HG02852 (cell line): ENCODE data around the gene CNOT3.

ENCODE experiments used
- ATAC-seq: cut with Tn5 transposase; IDR thresholded peaks from one replicate; pipeline ENCODE4 v1.9.1; 2021; ENCODE audit warnings: mild to moderate bottlenecking, moderate library complexity; ENCODE audit not compliant: unreplicated experiment

CNOT3 gene

GRCh38 chr19:54115109-54116063, 22.2 kb upstream of the CNOT3 start, which contains the start of the genes PRPF31 and TFPT:
Gene PRPF31, plus strand, starts transcription at chr19:54115754. Its CDS starts 2,525 bp downstream, at chr19:54118279.
Gene TFPT, minus strand, starts transcription at chr19:54115657. Its CDS starts 388 bp downstream, at chr19:54115269.
- peak; percentile 76 for ATAC-seq

- ATAC-seq: no peak
These were observed 16.3 kb upstream of the CNOT3 start for GRCh38 chr19:54121259-54121658.

GRCh38 chr19:54123682-54124081, 13.9 kb upstream of the CNOT3 start:
- no peak for ATAC-seq

- no peak for ATAC-seq
These were observed 13.2 kb upstream of the CNOT3 start for GRCh38 chr19:54124393-54124792.

- ATAC-seq: no peak
These were observed 11.8 kb upstream of the CNOT3 start for GRCh38 chr19:54125713-54126112.

- ATAC-seq: no peak
These were observed 9.7 kb upstream of the CNOT3 start for GRCh38 chr19:54127688-54128440.

- ATAC-seq: no peak
These were observed 9.2 kb upstream of the CNOT3 start for GRCh38 chr19:54128441-54128725.

GRCh38 chr19:54128796-54129616, 8.6 kb upstream of the CNOT3 start:
- ATAC-seq: no peak

- no peak for ATAC-seq
These were observed 8.0 kb upstream of the CNOT3 start for GRCh38 chr19:54129617-54129996.

- ATAC-seq: no peak
These were observed 4.1 kb upstream of the CNOT3 start for GRCh38 chr19:54133312-54133956.

- ATAC-seq: no peak
These were observed 3.5 kb upstream of the CNOT3 start for GRCh38 chr19:54133957-54134590.

GRCh38 chr19:54136086-54136863, 1.3 kb upstream of the CNOT3 start:
- ATAC-seq: no peak

GRCh38 chr19:54136864-54137698, 481 bp upstream of the CNOT3 start:
- ATAC-seq: peak; percentile 71

- no peak for ATAC-seq
These were observed 1.1 kb downstream of the CNOT3 start for GRCh38 chr19:54138489-54139256.

- no peak for ATAC-seq
These were observed 3.8 kb downstream of the CNOT3 start for GRCh38 chr19:54141356-54141755.

GRCh38 chr19:54142166-54142780, 4.7 kb downstream of the CNOT3 start:
- no peak for ATAC-seq

GRCh38 chr19:54145541-54146158, 8.1 kb downstream of the CNOT3 start:
- no peak for ATAC-seq
